Hippocampal formation (tissue), 2 donors: ENCODE measurements around the gene ZBP1.

Source experiments
- DNase-seq, 2 donors: peaks; one replicate each; lab custom pipeline; 2025; lab: John Stamatoyannopoulos, UW

The ZBP1 gene

GRCh38 chr20:57658447-57658832 lies 38.2 kb upstream of the ZBP1 start:
- no peak for DNase-seq

GRCh38 chr20:57657535-57658446 lies 37.6 kb upstream of the ZBP1 start:
- no peak for DNase-seq

- no peak for DNase-seq
These were observed 36.8 kb upstream of the ZBP1 start for GRCh38 chr20:57656821-57657534.

GRCh38 chr20:57656252-57656820 lies 36.1 kb upstream of the ZBP1 start:
- no peak for DNase-seq

- no peak for DNase-seq
These were observed 35.6 kb upstream of the ZBP1 start for GRCh38 chr20:57655809-57656155.

- no peak for DNase-seq
These were observed 35.0 kb upstream of the ZBP1 start for GRCh38 chr20:57654998-57655808.

- peak; percentile 37 to 40 for DNase-seq
These were observed 34.3 kb upstream of the ZBP1 start for GRCh38 chr20:57654363-57654997.

GRCh38 chr20:57653910-57654309 lies 33.7 kb upstream of the ZBP1 start:
- no peak for DNase-seq

GRCh38 chr20:57653546-57653900 lies 33.3 kb upstream of the ZBP1 start:
- DNase-seq = no peak

- DNase-seq = no peak
These were observed 32.6 kb upstream of the ZBP1 start for GRCh38 chr20:57652606-57653545.

- DNase-seq = no peak
These were observed 31.8 kb upstream of the ZBP1 start for GRCh38 chr20:57651881-57652605.

- no peak for DNase-seq
These were observed 30.7 kb upstream of the ZBP1 start for GRCh38 chr20:57650756-57651483.

- DNase-seq = no peak
These were observed 30.0 kb upstream of the ZBP1 start for GRCh38 chr20:57650266-57650665.

- no peak for DNase-seq
These were observed 29.4 kb upstream of the ZBP1 start for GRCh38 chr20:57649617-57650015.

GRCh38 chr20:57648878-57649616 lies 28.8 kb upstream of the ZBP1 start:
- DNase-seq = no peak

- no peak for DNase-seq
These were observed 27.9 kb upstream of the ZBP1 start for GRCh38 chr20:57647933-57648785.
